Bronchial epithelial cell (primary cell): Measurements from ENCODE around the gene CCRL2. TPM values are rescaled to one million over a fixed set of nuclear protein-coding genes. Genes with fewer than 3 reads are reported as not detected.
A peak's percentile ranks its signal among the peaks of the same experiment; 100 is the strongest.

Experiments
- DNase-seq: peaks from one replicate; pipeline ENCODE4 v3.0.0-alpha.2; 2010; ENCODE audit warnings: low read depth
- FAIRE-seq: peaks from 2 replicates; lab custom pipeline; 2011; peaks lifted over from hg19 to GRCh38; lab: Jason Lieb, UNC
- H3K27me3 ChIP-seq: 2 replicates; pipeline ENCODE4 v1.5.1; 2011; ENCODE audit warnings: low read length; ENCODE audit not compliant: control insufficient read depth, insufficient read depth
- H3K36me3 ChIP-seq: 2 replicates; pipeline ENCODE4 v1.5.1; 2011; ENCODE audit warnings: low read length; ENCODE audit not compliant: control insufficient read depth, insufficient read depth
- H3K4me3 ChIP-seq: 2 replicates; pipeline ENCODE4 v1.5.1; 2011; ENCODE audit warnings: mild to moderate bottlenecking, low read depth, low read length, control low read depth
- total RNA-seq: library from RNA; depleted of rRNA; stranded (reverse); fragments of >200 nt; gene quantifications from 2 replicates; pipeline ENCODE4 v1.2.1, GENCODE V29; 2014
- TF ChIP-seq, protein P1 (sequence below): IDR thresholded peaks from 2 replicates; pipeline ENCODE4 v1.5.1; 2011; ENCODE audit warnings: mild to moderate bottlenecking, moderate library complexity, low read length, control low read depth, inconsistent platforms; ENCODE audit not compliant: insufficient read depth, severe bottlenecking

CCRL2 gene
- total RNA-seq, 1 donor from 2014 or later, result 0.26 TPM

DNA sequence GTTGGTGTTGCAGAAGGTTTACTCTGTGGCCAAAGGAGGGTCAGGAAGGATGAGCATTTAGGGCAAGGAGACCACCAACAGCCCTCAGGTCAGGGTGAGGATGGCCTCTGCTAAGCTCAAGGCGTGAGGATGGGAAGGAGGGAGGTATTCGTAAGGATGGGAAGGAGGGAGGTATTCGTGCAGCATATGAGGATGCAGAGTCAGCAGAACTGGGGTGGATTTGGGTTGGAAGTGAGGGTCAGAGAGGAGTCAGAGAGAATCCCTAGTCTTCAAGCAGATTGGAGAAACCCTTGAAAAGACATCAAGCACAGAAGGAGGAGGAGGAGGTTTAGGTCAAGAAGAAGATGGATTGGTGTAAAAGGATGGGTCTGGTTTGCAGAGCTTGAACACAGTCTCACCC, 32.3 kb upstream of the CCRL2 start:
- H3K36me3 ChIP-seq, result no peaks in the 10 kb centered on the region
- H3K27me3 ChIP-seq, result peaks cover 7% of the 10 kb centered on the region
- no peak for DNase-seq
- no peak overlapping the region for H3K4me3 ChIP-seq
- FAIRE-seq, result no peak
- TF ChIP-seq, protein P1, sequence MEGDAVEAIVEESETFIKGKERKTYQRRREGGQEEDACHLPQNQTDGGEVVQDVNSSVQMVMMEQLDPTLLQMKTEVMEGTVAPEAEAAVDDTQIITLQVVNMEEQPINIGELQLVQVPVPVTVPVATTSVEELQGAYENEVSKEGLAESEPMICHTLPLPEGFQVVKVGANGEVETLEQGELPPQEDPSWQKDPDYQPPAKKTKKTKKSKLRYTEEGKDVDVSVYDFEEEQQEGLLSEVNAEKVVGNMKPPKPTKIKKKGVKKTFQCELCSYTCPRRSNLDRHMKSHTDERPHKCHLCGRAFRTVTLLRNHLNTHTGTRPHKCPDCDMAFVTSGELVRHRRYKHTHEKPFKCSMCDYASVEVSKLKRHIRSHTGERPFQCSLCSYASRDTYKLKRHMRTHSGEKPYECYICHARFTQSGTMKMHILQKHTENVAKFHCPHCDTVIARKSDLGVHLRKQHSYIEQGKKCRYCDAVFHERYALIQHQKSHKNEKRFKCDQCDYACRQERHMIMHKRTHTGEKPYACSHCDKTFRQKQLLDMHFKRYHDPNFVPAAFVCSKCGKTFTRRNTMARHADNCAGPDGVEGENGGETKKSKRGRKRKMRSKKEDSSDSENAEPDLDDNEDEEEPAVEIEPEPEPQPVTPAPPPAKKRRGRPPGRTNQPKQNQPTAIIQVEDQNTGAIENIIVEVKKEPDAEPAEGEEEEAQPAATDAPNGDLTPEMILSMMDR, result no peak

DNA sequence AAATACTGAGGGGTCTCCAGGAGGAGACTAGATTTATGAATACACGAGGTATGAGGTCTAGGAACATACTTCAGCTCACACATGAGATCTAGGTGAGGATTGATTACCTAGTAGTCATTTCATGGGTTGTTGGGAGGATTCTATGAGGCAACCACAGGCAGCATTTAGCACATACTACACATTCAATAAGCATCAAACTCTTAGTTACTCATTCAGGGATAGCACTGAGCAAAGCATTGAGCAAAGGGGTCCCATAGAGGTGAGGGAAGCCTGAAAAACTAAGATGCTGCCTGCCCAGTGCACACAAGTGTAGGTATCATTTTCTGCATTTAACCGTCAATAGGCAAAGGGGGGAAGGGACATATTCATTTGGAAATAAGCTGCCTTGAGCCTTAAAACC, 31.8 kb upstream of the CCRL2 start:
- TF ChIP-seq, protein P1, result no peak
- Histone ChIP-seq H3K27me3 (peaks cover 6% of the 10 kb centered on the region), H3K4me3 (no peak overlapping the region), H3K36me3 (no peaks in the 10 kb centered on the region)
- FAIRE-seq, result no peak
- no peak for DNase-seq

DNA sequence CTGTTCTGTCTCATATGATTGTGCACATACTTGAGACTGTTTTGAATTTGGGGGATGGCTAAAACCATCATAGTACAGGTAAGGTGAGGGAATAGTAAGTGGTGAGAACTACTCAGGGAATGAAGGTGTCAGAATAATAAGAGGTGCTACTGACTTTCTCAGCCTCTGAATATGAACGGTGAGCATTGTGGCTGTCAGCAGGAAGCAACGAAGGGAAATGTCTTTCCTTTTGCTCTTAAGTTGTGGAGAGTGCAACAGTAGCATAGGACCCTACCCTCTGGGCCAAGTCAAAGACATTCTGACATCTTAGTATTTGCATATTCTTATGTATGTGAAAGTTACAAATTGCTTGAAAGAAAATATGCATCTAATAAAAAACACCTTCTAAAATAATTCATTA, 31.2 kb upstream of the CCRL2 start:
- Histone ChIP-seq H3K27me3 (peaks cover 6% of the 10 kb centered on the region), H3K4me3 (no peak overlapping the region), H3K36me3 (no peaks in the 10 kb centered on the region)
- TF ChIP-seq, protein P1, result no peak
- DNase-seq (no peak), FAIRE-seq (no peak)

DNA sequence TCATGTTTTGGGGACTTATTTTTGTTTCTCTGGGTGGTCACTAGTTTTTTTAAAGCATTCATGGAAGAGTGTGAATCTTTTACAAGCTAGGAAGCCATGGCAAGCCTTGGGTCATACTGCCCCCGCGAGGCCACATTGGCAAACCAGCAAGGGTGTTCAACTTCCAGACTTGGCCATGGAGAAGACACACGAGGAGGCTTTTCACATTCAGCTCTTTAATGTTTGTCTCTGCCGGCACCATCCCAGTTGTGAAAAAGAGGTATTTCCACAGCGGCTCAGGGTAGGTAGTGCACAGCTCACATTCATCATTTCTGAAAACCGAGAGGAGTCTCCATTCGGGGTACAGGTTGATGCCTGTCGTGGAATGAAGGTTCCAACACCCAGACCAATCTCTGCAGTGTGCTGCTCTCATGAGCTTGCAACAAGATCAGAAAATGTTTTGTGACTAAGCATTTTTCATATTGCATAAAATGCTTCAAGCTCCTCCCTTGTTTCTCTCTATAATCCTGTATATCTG, 28.6 kb upstream of the CCRL2 start:
- Histone ChIP-seq H3K27me3 (peaks cover 6% of the 10 kb centered on the region), H3K4me3 (no peak overlapping the region), H3K36me3 (no peaks in the 10 kb centered on the region)
- FAIRE-seq (no peak), DNase-seq (peak; percentile 66)
- TF ChIP-seq, protein P1, result peak; percentile 75

DNA sequence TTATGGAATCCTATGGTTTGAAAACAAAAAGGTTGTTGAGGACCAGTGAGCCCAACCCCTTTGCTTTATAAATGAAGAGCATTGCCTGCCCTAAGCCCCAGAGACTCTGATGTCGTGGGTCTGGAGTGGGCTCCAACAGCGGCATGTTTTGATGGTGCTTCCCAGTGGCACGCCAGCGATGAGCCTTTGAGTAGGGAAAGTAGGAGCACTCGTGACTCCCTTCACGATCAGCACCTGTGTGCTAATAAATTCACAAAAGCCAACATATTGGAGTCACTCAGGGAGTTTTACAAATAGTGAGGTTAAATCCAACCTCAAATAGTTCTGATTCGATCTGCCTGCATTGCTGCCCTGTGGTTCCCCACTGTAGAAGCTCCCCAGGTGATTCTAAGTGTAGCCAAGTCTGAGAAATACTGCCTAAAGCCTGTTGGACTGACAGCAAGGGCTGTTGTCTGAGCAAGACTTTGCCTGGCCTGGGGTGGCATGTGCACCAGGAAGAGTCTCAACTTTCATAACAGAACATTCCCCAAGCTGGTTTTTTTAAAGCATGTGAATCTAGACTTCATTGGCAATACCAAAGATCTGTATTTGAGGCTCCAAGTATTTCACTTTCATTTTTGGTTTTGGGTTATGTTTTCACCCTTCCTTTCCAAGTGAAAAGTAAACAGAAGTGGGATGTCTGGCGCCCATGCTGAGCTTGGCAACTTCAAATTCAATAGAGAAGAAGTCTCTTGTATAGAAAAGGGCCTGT, 26.4 kb upstream of the CCRL2 start:
- peaks cover 2% of the 10 kb centered on the region for H3K27me3 ChIP-seq
- H3K36me3 ChIP-seq, result no peaks in the 10 kb centered on the region
- TF ChIP-seq, protein P1, result no peak
- DNase-seq, result peak; percentile 33
- H3K4me3 ChIP-seq, result no peak overlapping the region
- peak; percentile 76 for FAIRE-seq
